ENCODE measurements around the gene CEP112. TPM values are rescaled to one million over a fixed set of nuclear protein-coding genes. Genes with fewer than 3 reads are reported as not detected.
"Not testable (repeated sequence)": the region's sequence is repeated elsewhere in the genome, so short reads cannot be mapped to it uniquely, and the experiment has no call there.

The CEP112 gene
- total RNA-seq, 1 donor from 2014 or later, result 26.3 TPM

GRCh38 chr17:65817951-65818350 is 374.0 kb downstream of the CEP112 start:
- no peak overlapping the region for H3K27ac Mint-ChIP-seq (ENCODE audit: unreplicated experiment)
- no peak for DNase-seq (ENCODE audit: low spot score)
- H3K36me3 Mint-ChIP-seq (ENCODE audit: low read depth, unreplicated experiment), result no peaks in the 10 kb centered on the region
- TF ChIP-seq CTCF (IDR thresholded peaks at IDR 0.05; ENCODE audit: unreplicated experiment), result no peak
- H3K27me3 Mint-ChIP-seq (ENCODE audit: unreplicated experiment), result no peaks in the 10 kb centered on the region
- peaks cover 2% of the 10 kb centered on the region for H3K4me1 Mint-ChIP-seq (ENCODE audit: unreplicated experiment)
- no peaks in the 10 kb centered on the region for H3K9me3 Mint-ChIP-seq (ENCODE audit: unreplicated experiment)
- H3K4me3 Mint-ChIP-seq (ENCODE audit: unreplicated experiment), result no peak overlapping the region

- TF ChIP-seq CTCF (IDR thresholded peaks at IDR 0.05; ENCODE audit: unreplicated experiment), result no peak
- Mint-ChIP-seq H3K27me3 (ENCODE audit: unreplicated experiment) (no peaks in the 10 kb centered on the region), H3K9me3 (ENCODE audit: unreplicated experiment) (no peaks in the 10 kb centered on the region), H3K27ac (ENCODE audit: unreplicated experiment) (no peak overlapping the region), H3K4me3 (ENCODE audit: unreplicated experiment) (no peak overlapping the region), H3K36me3 (ENCODE audit: low read depth, unreplicated experiment) (peaks cover 5% of the 10 kb centered on the region), H3K4me1 (ENCODE audit: unreplicated experiment) (peaks cover 2% of the 10 kb centered on the region)
- no peak for DNase-seq (ENCODE audit: low spot score)
Observed at GRCh38 chr17:65814418-65814817, 377.5 kb downstream of the CEP112 start.

GRCh38 chr17:65813306-65813705 is 378.6 kb downstream of the CEP112 start:
- H3K27ac Mint-ChIP-seq (ENCODE audit: unreplicated experiment), result no peak overlapping the region
- no peak for DNase-seq (ENCODE audit: low spot score)
- H3K4me1 Mint-ChIP-seq (ENCODE audit: unreplicated experiment), result peaks cover 2% of the 10 kb centered on the region
- H3K9me3 Mint-ChIP-seq (ENCODE audit: unreplicated experiment), result peaks cover 4% of the 10 kb centered on the region
- peaks cover 16% of the 10 kb centered on the region for H3K36me3 Mint-ChIP-seq (ENCODE audit: low read depth, unreplicated experiment)
- H3K27me3 Mint-ChIP-seq (ENCODE audit: unreplicated experiment), result no peaks in the 10 kb centered on the region
- TF ChIP-seq CTCF (IDR thresholded peaks at IDR 0.05; ENCODE audit: unreplicated experiment), result no peak
- H3K4me3 Mint-ChIP-seq (ENCODE audit: unreplicated experiment), result no peak overlapping the region

- peaks cover 18% of the 10 kb centered on the region for H3K9me3 Mint-ChIP-seq (ENCODE audit: unreplicated experiment)
- H3K36me3 Mint-ChIP-seq (ENCODE audit: low read depth, unreplicated experiment), result peaks cover 32% of the 10 kb centered on the region
- H3K27me3 Mint-ChIP-seq (ENCODE audit: unreplicated experiment), result no peaks in the 10 kb centered on the region
- TF ChIP-seq CTCF (IDR thresholded peaks at IDR 0.05; ENCODE audit: unreplicated experiment), result no peak
- H3K4me3 Mint-ChIP-seq (ENCODE audit: unreplicated experiment), result no peak overlapping the region
- H3K4me1 Mint-ChIP-seq (ENCODE audit: unreplicated experiment), result no peaks in the 10 kb centered on the region
- DNase-seq (ENCODE audit: low spot score), result no peak
- H3K27ac Mint-ChIP-seq (ENCODE audit: unreplicated experiment), result no peak overlapping the region
Observed at GRCh38 chr17:65811043-65811442, 380.9 kb downstream of the CEP112 start.

- no peak overlapping the region for H3K27ac Mint-ChIP-seq (ENCODE audit: unreplicated experiment)
- H3K4me3 Mint-ChIP-seq (ENCODE audit: unreplicated experiment), result peak overlapping the region; percentile 6
- no peaks in the 10 kb centered on the region for H3K27me3 Mint-ChIP-seq (ENCODE audit: unreplicated experiment)
- H3K4me1 Mint-ChIP-seq (ENCODE audit: unreplicated experiment), result no peaks in the 10 kb centered on the region
- peaks cover 21% of the 10 kb centered on the region for H3K9me3 Mint-ChIP-seq (ENCODE audit: unreplicated experiment)
- no peak for DNase-seq (ENCODE audit: low spot score)
- H3K36me3 Mint-ChIP-seq (ENCODE audit: low read depth, unreplicated experiment), result peaks cover 35% of the 10 kb centered on the region
- TF ChIP-seq CTCF (IDR thresholded peaks at IDR 0.05; ENCODE audit: unreplicated experiment), result no peak
Observed at GRCh38 chr17:65809366-65809765, 382.6 kb downstream of the CEP112 start.

GRCh38 chr17:65808566-65808965 is 383.4 kb downstream of the CEP112 start:
- not testable (repeated sequence) for H3K27me3 Mint-ChIP-seq (ENCODE audit: unreplicated experiment); H3K27ac Mint-ChIP-seq (ENCODE audit: unreplicated experiment); H3K4me3 Mint-ChIP-seq (ENCODE audit: unreplicated experiment); H3K4me1 Mint-ChIP-seq (ENCODE audit: unreplicated experiment); DNase-seq (ENCODE audit: low spot score)
- H3K9me3 Mint-ChIP-seq (ENCODE audit: unreplicated experiment), result peaks cover 21% of the 10 kb centered on the region
- peaks cover 35% of the 10 kb centered on the region for H3K36me3 Mint-ChIP-seq (ENCODE audit: low read depth, unreplicated experiment)
